ENCODE measurements around the gene DRD2. TPM values are rescaled to one million over a fixed set of nuclear protein-coding genes. Genes with fewer than 3 reads are reported as not detected.

Gene DRD2
- total RNA-seq, 1 donor from 2014 or later: not detected

GRCh38 chr11:113363996-113364641 lies 111.1 kb downstream of the DRD2 start:
- no peak for TF ChIP-seq CTCF (IDR thresholded peaks at IDR 0.05)
- Mint-ChIP-seq H3K9me3 (no peaks in the 10 kb centered on the region), H3K27me3 (no peaks in the 10 kb centered on the region), H3K4me1 (no peaks in the 10 kb centered on the region), H3K4me3 (no peak overlapping the region), H3K36me3 (ENCODE audit: low read depth) (peaks cover 86% of the 10 kb centered on the region), H3K27ac (no peak overlapping the region)
- ChIA-PET POLR2A (no interaction called here), CTCF (no interaction called here)
- intact Hi-C loops (cut with micrococcal nuclease): no loop called here
- ATAC-seq (ENCODE audit: low read depth) (no peak), DNase-seq (no peak)

- Mint-ChIP-seq H3K36me3 (ENCODE audit: low read depth) (peaks cover 86% of the 10 kb centered on the region), H3K27me3 (no peaks in the 10 kb centered on the region), H3K9me3 (no peaks in the 10 kb centered on the region), H3K4me1 (no peaks in the 10 kb centered on the region), H3K27ac (no peak overlapping the region), H3K4me3 (no peak overlapping the region)
- DNase-seq: no peak
- CTCF ChIA-PET: no interaction called here
- no peak for ATAC-seq (ENCODE audit: low read depth)
- POLR2A ChIA-PET: no interaction called here
- intact Hi-C loops (cut with micrococcal nuclease): no loop called here
- no peak for TF ChIP-seq CTCF (IDR thresholded peaks at IDR 0.05)
These were observed 111.8 kb downstream of the DRD2 start for GRCh38 chr11:113363406-113363805.

Other genes with a start within 250 kb of the DRD2 start
- 21.3 and 25.2 TPM in 2 replicates for gene TTC12, start 160.8 kb downstream of the DRD2 start, total RNA-seq
- gene ANKK1, start 87.6 kb downstream of the DRD2 start, total RNA-seq: 0.20 and 0.60 TPM in 2 replicates
- gene TMPRSS5, start 230.9 kb upstream of the DRD2 start, total RNA-seq: 1.3 and 3.1 TPM in 2 replicates

All from activated B cell treated with CpG ODN at 0.5 μM for 24 hours (primary cell).